HG03432 (cell line): ENCODE results near the gene ORAI3.

Experiments used
- ATAC-seq: cut with Tn5 transposase; IDR thresholded peaks from one replicate; pipeline ENCODE4 v1.9.1; 2021; ENCODE audit warnings: mild to moderate bottlenecking, moderate library complexity; ENCODE audit not compliant: unreplicated experiment

Gene ORAI3

GRCh38 chr16:30948667-30949649, at the start of gene ORAI3:
Gene ORAI3 (plus strand): TSS chr16:30949068. CDS start chr16:30949290, 222 bp downstream.
- ATAC-seq = peak; percentile 64

GRCh38 chr16:30899794-30900193, 49.1 kb upstream of the ORAI3 start:
- ATAC-seq = no peak

DNA sequence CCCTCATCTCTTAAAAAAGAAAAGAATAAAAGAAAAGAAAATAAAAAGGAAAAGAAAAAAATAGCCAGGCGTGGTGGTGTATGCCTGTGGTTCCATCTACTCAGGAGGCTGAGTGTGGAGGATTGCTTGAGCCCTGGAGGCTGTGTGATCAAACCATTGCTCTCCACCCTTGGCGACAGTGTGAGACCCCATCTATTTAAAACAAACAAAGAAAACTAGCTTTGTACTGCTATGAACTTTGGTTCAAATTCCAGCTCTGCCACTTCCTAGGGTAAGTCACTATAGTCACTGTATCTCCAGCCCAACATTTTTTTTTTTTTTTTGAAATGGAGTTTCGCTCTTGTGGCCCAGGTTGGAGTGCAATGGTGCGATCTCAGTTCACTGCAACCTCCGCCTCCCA, 48.3 kb upstream of the ORAI3 start:
- ATAC-seq = no peak

- no peak for ATAC-seq
Observed at GRCh38 chr16:30901201-30902028, 47.5 kb upstream of the ORAI3 start.

DNA sequence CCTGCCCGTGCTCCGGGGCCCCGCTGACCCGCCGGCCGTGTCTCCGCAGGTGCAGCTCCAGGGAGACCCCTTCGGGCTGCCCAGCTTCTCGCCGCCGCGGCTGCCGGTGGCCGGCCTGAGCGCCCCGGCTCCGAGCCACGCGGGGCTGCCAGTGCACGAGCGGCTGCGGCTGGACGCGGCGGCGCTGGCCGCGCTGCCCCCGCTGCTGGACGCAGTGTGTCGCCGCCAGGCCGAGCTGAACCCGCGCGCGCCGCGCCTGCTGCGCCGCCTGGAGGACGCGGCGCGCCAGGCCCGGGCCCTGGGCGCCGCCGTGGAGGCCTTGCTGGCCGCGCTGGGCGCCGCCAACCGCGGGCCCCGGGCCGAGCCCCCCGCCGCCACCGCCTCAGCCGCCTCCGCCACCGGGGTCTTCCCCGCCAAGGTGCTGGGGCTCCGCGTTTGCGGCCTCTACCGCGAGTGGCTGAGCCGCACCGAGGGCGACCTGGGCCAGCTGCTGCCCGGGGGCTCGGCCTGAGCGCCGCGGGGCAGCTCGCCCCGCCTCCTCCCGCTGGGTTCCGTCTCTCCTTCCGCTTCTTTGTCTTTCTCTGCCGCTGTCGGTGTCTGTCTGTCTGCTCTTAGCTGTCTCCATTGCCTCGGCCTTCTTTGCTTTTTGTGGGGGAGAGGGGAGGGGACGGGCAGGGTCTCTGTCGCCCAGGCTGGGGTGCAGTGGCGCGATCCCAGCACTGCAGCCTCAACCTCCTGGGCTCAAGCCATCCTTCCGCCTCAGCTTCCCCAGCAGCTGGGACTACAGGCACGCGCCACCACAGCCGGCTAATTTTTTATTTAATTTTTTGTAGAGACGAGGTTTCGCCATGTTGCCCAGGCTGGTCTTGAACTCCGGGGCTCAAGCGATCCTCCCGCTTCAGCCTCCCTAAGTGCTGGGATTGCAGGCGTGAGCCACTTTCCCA, 46.6 kb upstream of the ORAI3 start:
- peak; percentile 70 for ATAC-seq

GRCh38 chr16:30903002-30903401, 45.9 kb upstream of the ORAI3 start:
- ATAC-seq = no peak

GRCh38 chr16:30903596-30903995, 45.3 kb upstream of the ORAI3 start:
- no peak for ATAC-seq

GRCh38 chr16:30904114-30904780, 44.6 kb upstream of the ORAI3 start:
- ATAC-seq = no peak

DNA sequence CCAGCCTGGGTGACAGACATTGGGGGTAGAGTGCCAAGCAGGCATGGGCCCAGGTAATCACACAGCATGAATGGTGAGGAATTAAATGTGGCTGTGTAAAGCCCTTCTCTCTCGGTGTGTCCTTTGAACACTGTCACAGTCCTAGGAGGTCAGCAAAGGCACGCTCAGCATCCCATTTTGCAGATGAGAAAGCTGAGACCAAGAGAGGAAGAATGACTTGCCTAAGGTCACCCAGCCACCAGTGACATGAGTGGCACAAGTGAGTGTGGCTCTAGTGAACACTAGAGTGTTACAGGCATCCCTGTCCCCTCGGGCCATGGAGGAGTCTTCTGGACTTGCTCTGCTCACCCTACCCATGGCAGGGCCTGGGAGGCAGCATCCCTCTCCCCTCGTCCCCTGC, 41.8 kb upstream of the ORAI3 start:
- ATAC-seq = no peak

DNA sequence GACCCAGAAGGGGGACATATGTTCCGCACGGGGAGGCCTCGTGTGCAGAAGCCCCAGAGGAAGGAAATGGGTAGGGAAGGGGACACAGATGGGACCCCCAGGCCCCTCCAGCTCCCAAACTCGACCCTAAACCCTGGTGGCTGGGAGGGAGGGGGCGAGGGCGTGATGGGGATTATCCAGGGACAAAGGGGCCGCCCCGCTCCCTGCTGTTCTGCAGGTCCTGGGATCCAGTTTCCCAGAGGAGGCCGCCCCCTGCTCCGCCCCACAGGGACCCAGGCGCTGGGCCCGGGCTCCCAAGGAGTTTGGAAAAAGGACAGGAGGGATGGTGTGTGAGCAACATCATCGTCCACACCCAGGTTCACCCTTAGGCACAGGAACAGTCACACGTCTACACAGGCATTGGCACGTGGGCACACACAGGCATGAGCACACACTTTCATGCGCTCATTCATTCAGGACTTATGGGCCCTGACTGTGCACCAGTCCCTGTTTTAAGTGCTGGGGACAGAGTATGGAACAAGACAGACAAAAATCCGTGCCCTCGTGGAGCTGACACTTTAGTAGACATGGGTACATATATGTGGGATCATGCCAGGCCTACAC, 38.3 kb upstream of the ORAI3 start:
- no peak for ATAC-seq

DNA sequence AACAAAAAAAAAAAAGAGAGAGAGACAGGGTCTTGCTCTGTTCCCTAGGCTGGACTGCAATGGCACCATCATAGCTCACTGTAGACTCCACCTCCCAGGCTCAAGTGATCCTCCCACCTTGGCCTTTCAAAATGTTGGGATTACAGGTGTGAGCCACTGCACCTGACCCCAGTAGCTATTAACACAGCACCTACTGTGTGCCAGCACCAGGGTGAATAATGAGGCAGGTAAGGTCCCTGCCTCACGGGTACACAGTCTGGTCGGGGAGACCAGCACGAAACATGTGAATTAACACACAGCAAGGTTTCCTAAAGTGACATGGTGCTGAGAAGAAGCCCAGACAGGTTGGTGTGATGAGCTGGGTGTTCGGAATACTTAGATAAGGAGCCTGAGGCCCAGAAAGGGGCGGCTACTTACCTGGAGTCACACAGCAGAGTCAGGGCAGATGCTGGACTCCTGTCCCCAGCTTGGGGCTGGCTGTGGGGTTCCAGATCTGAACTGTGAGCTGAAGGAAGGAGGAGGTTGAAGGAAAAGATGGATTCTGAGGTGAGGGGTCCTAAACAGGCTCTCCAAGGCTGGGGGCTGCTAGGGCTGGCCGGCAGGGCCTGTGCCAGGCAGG, 36.0 kb upstream of the ORAI3 start:
- ATAC-seq = no peak

DNA sequence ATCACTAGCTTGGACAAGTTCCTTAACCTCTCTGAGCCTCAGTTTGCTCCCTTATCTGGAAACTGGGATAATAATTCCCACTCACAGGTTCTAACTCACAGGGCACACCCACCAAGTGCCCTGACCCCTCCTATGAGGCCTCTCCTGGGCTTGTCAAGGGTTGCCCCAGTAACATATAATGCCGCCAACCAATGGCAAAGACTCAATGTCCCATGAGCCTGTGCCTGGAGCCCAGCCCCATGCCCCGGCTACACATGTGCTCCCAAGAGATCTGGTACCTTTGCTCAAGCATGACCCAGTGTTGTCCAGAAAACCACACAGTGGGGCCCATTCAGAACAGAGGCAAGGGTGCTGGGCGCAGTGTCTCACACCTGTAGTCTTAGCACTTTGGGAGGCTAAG, 34.0 kb upstream of the ORAI3 start:
- no peak for ATAC-seq

- ATAC-seq = no peak
Observed at GRCh38 chr16:30918614-30919013, 30.3 kb upstream of the ORAI3 start.

DNA sequence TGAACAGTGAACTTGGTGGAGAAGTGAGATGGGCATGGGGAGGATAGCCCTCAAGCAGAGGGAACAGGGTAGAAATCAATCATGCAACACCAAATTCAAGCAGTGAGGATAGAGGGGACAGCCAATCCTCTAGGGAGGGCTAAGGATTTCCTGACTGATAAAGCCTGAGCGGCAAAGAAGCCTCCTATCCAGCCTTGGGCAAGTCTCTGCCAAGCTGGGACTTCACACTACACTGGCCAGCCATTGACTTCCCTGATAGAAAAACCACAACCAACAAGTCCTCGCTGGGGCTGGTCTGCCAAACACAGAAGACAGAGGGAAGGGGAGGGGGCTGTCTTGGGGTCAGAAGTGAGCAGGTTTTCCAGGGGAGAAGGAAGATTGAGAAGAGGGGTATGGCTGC, 28.0 kb upstream of the ORAI3 start:
- ATAC-seq = no peak

GRCh38 chr16:30921459-30921747, 27.5 kb upstream of the ORAI3 start:
- ATAC-seq = no peak

- peak; percentile 1 for ATAC-seq
Observed at GRCh38 chr16:30921748-30922419, 27.0 kb upstream of the ORAI3 start.

DNA sequence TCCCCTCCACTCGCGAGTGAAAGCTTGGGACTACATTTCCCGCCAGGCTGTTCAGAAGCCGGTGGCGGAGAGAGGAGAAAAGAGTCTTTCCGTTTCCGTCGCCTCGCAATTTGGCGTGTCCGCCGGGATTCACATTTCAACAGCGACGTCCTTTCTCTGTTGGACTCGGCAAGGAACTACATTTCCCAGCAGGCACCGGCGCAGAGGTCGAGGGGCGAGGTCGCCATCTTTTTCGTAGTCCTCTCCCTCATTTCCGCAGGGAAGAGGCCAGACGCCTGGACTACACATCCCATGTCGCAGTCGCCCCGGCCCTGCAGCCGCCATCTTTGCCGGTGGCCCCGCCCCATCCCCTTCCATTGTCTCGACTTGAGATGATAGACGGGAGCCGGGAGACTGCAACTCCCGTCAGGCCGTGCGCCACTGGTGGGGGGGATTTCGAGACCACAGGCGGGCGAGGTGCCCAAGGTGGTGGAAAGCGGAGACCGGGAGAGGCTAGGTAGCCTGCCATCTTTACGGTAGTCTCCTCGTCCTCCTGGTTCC, 26.4 kb upstream of the ORAI3 start:
- peak; percentile 78 for ATAC-seq

GRCh38 chr16:30922960-30923535, 25.8 kb upstream of the ORAI3 start:
- peak; percentile 70 for ATAC-seq
